Calu3 (cell line): ENCODE results near the gene EP400. TPM values are rescaled to one million over a fixed set of nuclear protein-coding genes. Genes with fewer than 3 reads are reported as not detected.

Source experiments
- BruUV-seq: library from RNA; stranded (reverse); fragments of 400-500 nt; replicated peaks from 2 replicates; lab custom pipeline; 2021; lab: Mats Ljungman, UMichigan
- CTCF ChIA-PET: fragments of 300-600 bp; sonication (Branson Sonifier 250); formaldehyde crosslinking; loops from one replicate; lab custom pipeline; 2022; ENCODE audit warnings: antibody characterized with exemption; lab: Charles Lee
- DNase-seq: peaks from one replicate; pipeline ENCODE4 v3.0.0; 2022
- H3K27ac Mint-ChIP-seq: one replicate; pipeline ENCODE4 v1.8.0; 2022; ENCODE audit warnings: mixed read lengths; ENCODE audit not compliant: unreplicated experiment
- H3K27me3 Mint-ChIP-seq: one replicate; pipeline ENCODE4 v1.8.0; 2022; ENCODE audit warnings: mixed read lengths; ENCODE audit not compliant: unreplicated experiment
- H3K36me3 Mint-ChIP-seq: one replicate; pipeline ENCODE4 v1.8.0; 2022; ENCODE audit warnings: mild to moderate bottlenecking, moderate library complexity, mixed read lengths; ENCODE audit not compliant: insufficient read depth, unreplicated experiment
- H3K4me1 Mint-ChIP-seq: one replicate; pipeline ENCODE4 v1.8.0; 2022; ENCODE audit warnings: mild to moderate bottlenecking, low read depth, mixed read lengths; ENCODE audit not compliant: unreplicated experiment
- H3K4me3 Mint-ChIP-seq: one replicate; pipeline ENCODE4 v1.8.0; 2022; ENCODE audit warnings: mild to moderate bottlenecking, low read depth, moderate library complexity, mixed read lengths; ENCODE audit not compliant: unreplicated experiment
- H3K9me3 Mint-ChIP-seq: one replicate; pipeline ENCODE4 v1.8.0; 2022; ENCODE audit warnings: low read depth, mixed read lengths; ENCODE audit not compliant: unreplicated experiment
- CTCF ChIP-seq: fragments of 200-600 bp; IDR thresholded peaks from one replicate; pipeline ENCODE4 v1.8.0; 2022; ENCODE audit warnings: antibody characterized with exemption; ENCODE audit not compliant: unreplicated experiment
- intact Hi-C: fragments of 100-400 bp; cut with micrococcal nuclease; formaldehyde crosslinking; loops from one replicate; pipeline ENCODE4 v1.10.0; 2022; ENCODE audit not compliant: unreplicated experiment
- total RNA-seq: library from RNA; stranded (reverse); gene quantifications from 2 replicates; pipeline ENCODE4 v1.2.3, GENCODE V29; 2022

Gene EP400
- total RNA-seq, 1 experiment from 2014 or later = 88.7 TPM

- CTCF ChIA-PET = interaction anchor here (0.5 kb wide), 1 partner anchor 17 kb away, joined by 3 read pairs; no protein-coding TSS in a partner anchor
- Mint-ChIP-seq H3K27ac (no peak overlapping the region), H3K27me3 (no peaks in the 10 kb centered on the region), H3K4me1 (no peaks in the 10 kb centered on the region), H3K9me3 (no peaks in the 10 kb centered on the region), H3K4me3 (no peak overlapping the region), H3K36me3 (peaks cover 15% of the 10 kb centered on the region)
- no peak for TF ChIP-seq CTCF
- DNase-seq = no peak
- intact Hi-C loops = no loop called here
- BruUV-seq = no TSS peak
These were observed 44.8 kb downstream of the EP400 start for GRCh38 chr12:131994589-131994988.

GRCh38 chr12:132000286-132000872 is 50.6 kb downstream of the EP400 start:
- intact Hi-C loops = loop anchor here (5.0 kb wide), 1 partner anchor 163 kb away; no protein-coding TSS in a partner anchor
- Mint-ChIP-seq H3K4me3 (no peak overlapping the region), H3K27ac (no peak overlapping the region), H3K27me3 (no peaks in the 10 kb centered on the region), H3K9me3 (no peaks in the 10 kb centered on the region), H3K4me1 (peaks cover 8% of the 10 kb centered on the region), H3K36me3 (peaks cover 10% of the 10 kb centered on the region)
- CTCF ChIA-PET = interaction anchor here (1.7 kb wide), 1 partner anchor 149 kb away, joined by 5 read pairs; no protein-coding TSS in a partner anchor
- TF ChIP-seq CTCF = no peak
- no TSS peak for BruUV-seq
- no peak for DNase-seq

GRCh38 chr12:132003846-132004245 is 54.1 kb downstream of the EP400 start:
- CTCF ChIA-PET = no interaction called here
- intact Hi-C loops = loop anchor here (5.0 kb wide), 1 partner anchor 167 kb away; no protein-coding TSS in a partner anchor
- peaks cover 21% of the 10 kb centered on the region for H3K36me3 Mint-ChIP-seq
- H3K27me3 Mint-ChIP-seq = no peaks in the 10 kb centered on the region
- H3K4me3 Mint-ChIP-seq = no peak overlapping the region
- H3K4me1 Mint-ChIP-seq = peaks cover 8% of the 10 kb centered on the region
- no peak for DNase-seq
- H3K9me3 Mint-ChIP-seq = no peaks in the 10 kb centered on the region
- no peak for TF ChIP-seq CTCF
- no TSS peak for BruUV-seq
- no peak overlapping the region for H3K27ac Mint-ChIP-seq

- intact Hi-C loops = loop anchor here (5.0 kb wide), 1 partner anchor 168 kb away; no protein-coding TSS in a partner anchor
- BruUV-seq = no TSS peak
- Mint-ChIP-seq H3K36me3 (peaks cover 21% of the 10 kb centered on the region), H3K27ac (no peak overlapping the region), H3K4me3 (no peak overlapping the region), H3K27me3 (no peaks in the 10 kb centered on the region), H3K9me3 (no peaks in the 10 kb centered on the region), H3K4me1 (peaks cover 8% of the 10 kb centered on the region)
- TF ChIP-seq CTCF = no peak
- CTCF ChIA-PET = no interaction called here
- DNase-seq = no peak
These were observed 55.2 kb downstream of the EP400 start for GRCh38 chr12:132004946-132005345.
